GM21360 (cell line): ENCODE data around the gene EIPR1.
"Not testable (repeated sequence)": the region's sequence is repeated elsewhere in the genome, so short reads cannot be mapped to it uniquely, and the experiment has no call there.

Source experiments
- ATAC-seq: cut with Tn5 transposase; IDR thresholded peaks from one replicate; pipeline ENCODE4 v1.9.1; 2021; ENCODE audit warnings: mild to moderate bottlenecking, moderate library complexity; ENCODE audit not compliant: unreplicated experiment

EIPR1 gene

DNA sequence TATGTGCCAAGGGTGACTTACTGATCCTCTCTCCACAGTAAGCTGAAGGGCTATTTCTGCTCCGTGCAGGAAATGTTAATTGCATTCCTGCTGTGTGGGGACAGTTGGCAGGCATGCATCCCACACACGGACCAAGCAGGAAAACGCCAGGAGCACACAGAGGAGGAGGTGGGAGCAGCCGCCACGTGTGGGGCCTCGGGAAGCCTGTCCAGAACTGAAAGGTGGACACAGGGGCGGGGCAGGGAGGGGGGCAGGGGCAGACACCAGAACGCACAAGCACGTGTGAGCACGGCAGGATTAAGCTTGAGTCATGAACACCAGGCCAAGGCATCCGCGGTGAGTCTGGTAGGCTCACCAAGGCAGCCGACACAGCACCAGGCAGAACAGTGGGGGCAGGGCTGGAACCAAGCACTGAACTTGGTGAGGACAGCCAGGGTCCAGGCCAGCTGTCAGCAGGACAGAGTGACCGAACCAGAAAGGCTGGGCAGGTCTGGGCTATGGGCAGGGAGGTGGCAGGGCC, 177.1 kb downstream of the EIPR1 start:
- ATAC-seq, result no peak

DNA sequence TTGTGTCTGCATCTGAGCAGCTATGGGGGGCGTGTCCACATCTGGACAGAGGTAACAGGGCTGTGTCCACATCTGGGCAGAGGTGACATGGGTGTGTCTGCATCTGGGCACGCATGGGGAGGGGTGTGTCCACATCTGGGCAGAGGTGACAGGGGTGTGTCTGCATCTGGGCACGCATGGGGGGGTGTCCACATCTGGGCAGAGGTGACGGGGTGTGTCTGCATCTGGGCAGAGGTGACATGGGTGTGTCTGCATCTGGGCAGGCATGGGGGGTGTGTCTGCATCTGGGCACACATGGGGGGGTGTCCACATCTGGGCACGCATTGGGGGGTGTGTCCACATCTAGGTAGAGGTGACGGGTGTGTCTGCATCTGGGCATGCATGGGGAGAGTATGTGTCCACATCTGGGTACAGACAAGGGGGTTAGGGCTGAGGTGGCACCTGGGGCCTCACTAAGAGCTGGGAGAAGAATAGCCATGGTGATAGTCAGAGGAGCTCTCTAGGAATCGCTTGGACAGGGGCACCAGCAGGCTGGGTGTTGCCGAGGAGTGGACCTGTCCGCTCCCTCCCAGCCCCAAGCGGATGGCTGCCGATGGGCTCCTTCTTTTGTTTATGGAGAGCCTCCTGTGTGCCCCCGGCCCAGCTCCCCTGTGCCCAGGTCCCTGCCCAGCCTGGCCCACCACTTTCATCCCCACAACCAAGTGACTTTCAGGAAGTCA, 177.8 kb downstream of the EIPR1 start:
- no peak for ATAC-seq

DNA sequence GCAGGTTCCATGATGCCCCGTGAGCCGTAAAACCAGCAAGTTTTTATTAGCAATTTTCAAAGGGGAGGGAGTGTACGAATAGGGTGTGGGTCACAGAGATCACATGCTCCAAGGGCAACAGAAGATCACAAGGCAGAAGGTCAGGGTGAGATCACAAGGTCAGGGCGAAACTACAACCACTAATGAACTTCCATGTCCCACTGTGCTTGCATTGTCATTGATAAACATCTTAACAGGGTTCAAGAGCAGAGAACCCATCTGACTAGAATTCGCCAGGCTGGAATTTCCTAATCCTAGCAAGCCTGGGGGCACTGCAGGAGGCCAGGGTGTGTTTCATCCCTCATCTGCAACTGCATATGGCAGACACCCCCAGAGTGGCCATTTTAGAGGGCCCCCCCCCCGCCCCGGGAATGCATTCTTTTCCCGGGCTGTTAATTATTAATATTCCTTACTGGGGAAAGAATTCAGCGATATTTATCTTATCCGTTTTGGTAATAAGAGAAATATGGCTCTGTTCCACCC, 178.9 kb downstream of the EIPR1 start:
- ATAC-seq, result not testable (repeated sequence)

- ATAC-seq, result no peak
Measured at GRCh38 chr2:3198119-3198518, 179.5 kb downstream of the EIPR1 start.

GRCh38 chr2:3197308-3197707, 180.3 kb downstream of the EIPR1 start:
- no peak for ATAC-seq

DNA sequence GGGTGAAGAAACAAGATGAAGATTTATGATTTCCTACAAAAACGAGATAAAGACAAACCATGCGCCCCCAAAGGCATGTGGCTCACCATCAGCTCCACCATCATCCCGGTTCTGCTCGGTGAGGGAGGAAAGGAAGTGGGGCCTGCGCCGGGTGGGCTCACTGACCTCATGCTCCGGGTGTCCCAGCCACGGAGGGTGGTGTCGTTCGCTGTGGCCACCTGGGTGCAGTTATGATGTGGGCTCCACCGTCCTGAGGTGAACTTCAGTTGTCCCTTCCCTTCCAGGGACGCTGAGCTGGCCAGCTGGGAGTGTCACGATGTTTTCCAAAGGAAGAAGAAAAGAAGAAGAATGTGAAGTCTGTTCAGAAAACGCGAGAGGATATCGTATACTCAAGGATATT, 180.9 kb downstream of the EIPR1 start:
- ATAC-seq, result no peak

DNA sequence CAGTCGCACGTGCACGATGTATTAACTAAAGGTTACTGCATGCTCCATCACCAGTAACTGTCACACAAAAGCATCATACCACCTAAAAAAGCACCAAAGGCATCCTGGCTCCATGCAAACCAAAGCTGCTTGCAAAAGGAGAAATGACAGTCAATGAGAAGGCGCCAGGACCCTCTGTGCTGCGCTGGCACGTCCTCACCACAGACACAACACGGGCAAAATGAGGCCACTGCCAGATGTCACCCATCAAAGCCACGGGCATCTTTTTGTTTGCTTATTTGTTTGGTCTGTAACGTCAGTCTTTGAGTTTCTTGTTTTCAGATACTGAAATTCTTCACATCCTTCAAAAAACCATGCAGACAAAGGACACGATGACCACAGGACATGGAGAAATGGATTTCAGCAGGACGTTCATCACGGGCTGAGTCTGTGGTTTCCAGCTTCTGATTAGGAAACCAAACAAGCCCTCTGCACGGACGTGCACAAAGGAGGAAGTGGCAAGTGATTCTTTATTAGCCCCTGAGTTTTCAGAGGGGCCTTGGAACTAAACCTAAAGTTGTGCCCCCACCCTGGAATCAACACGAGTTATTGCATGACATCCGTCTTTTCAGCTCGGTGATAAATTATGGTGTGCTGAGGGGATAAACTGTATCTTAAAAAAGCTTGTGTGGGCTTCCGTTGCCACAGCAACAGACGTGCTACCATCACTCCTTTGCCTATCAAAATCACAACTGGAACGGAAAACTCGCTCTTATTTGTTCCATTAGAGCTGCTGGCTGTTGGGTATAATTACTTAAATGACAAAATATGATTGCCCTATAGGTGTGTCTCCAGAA, 181.8 kb downstream of the EIPR1 start:
- no peak for ATAC-seq

DNA sequence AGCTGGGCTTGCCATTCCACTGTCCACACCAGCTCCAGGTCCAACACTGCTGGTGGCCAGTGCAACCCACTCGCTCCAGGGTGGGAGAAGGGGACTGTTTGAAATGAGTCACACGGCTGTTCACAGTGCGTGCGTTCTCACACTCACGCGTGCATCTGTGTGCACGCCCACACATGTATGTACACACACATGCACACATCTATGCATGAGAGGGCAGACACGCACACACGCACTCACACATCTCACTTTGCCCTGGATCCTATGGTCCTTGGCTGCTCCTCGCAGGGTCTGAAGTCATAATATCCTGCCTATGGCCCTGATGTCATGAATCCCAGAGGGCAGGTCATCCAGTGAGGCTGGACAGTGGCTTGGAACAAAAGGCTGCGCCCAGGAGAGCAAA, 182.8 kb downstream of the EIPR1 start:
- no peak for ATAC-seq

- no peak for ATAC-seq
Measured at GRCh38 chr2:3193443-3194330, 183.9 kb downstream of the EIPR1 start.

- ATAC-seq, result no peak
Measured at GRCh38 chr2:3192920-3193319, 184.7 kb downstream of the EIPR1 start.

- ATAC-seq, result no peak
Measured at GRCh38 chr2:3192281-3192818, 185.3 kb downstream of the EIPR1 start.

- ATAC-seq, result no peak
Measured at GRCh38 chr2:3189961-3190360, 187.7 kb downstream of the EIPR1 start.

DNA sequence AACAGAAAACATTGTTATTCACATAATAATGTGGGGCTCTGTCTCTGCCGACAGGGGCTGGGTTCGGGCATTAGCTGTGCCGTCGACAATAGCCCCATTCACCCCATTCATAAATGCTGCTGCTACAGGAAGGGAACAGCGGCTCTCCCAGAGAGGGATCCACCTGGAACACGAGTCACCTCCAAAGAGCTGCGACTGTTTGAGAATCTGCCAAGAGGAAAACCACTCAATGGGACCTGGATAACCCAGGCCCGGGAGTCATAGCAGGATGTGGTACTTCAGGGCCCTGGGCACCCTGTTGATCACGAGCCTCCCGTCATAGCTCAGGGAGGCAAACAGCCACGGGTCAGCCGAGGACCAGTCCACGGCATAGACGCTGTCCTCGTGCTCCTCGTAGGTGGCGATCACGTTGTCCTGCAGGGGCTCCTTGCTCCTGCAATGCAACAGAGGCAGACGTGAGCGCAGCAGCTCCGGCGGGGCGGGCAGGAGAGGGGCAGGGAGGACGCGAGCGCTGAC, 188.5 kb downstream of the EIPR1 start:
- ATAC-seq, result no peak

DNA sequence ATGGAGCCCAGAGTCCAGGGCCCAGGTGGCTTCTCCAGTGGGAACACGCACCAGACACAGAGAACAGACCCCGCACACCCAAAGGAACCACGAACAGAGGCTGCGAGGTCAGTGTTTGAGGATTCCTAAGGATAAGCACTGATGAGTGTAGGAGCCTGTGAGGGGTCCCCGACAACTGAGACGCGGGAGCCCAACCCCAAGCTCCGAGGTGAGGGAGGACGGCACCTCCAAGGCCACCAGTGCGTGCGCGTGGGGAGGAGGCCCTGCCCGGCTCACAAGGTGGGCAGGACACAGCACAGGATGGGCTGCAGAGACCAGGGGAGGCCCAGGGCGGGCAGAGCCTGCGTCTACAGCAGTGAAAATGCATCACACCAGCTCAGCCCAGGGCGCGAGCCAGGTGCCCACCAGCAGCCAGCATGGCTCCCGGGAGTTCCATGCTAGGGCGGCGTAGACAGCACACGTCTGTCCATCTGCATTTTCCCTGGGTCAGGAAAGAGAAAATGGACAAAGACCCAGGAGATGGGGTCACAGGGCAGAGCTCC, 189.1 kb downstream of the EIPR1 start:
- ATAC-seq, result no peak

DNA sequence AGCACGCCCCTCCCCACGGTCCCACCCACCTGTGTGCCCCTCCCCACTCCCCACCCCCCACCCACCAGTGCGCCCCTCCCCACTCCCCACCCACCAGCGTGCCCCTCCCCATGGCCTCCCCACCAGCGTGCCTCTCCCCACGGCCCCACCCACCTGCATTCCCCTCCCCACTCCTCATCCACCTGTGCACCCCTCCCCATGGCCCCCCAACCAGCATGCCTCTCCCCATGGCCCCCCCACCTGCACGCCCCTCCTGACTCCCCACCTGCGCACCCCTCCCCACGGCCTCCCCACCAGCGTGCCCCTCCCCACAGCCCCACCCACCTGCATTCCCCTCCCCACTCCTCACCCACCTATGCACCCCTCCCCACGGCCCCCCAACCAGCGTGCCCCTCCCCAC, 190.2 kb downstream of the EIPR1 start:
- no peak for ATAC-seq

DNA sequence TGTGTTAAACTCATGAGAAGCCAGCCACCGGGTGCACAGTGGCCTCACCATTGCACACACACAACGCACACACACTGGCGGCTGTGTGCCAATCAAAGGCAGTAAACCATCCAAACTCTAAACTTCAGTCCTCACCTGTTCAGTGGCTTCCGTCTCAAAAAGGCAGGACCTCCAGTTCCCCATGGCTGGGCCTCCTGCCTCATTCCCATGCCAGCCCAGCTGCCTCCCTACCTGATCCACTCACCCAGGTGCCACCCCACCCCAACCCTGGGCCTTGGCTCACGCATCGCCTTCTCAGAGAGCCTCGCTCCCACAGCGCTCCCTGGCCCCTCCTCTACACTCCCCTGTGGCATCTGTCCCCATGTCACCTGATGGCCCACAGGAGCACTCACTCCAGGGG, 190.9 kb downstream of the EIPR1 start:
- no peak for ATAC-seq

GRCh38 chr2:3185910-3186309, 191.7 kb downstream of the EIPR1 start:
- ATAC-seq, result no peak

DNA sequence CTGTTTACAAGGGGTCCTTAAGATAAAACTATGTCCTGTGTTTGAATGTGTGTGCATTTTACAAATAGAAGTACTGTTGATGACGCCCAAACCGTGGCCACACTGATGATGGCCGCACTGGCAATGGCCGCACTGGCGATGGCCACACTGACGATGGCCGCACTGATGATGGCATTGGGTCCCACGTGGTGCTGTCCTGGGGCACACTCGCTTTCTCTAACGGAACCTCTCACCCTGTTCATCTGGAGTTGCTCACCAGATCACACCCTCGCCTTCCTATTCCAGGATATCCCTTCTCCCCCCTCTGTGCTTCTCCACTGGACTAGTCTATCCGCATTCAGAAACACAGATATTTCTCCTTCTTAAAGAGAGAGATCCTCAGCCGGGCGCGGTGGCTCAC, 192.4 kb downstream of the EIPR1 start:
- ATAC-seq, result no peak

- no peak for ATAC-seq
Measured at GRCh38 chr2:3184167-3184566, 193.5 kb downstream of the EIPR1 start.

- ATAC-seq, result no peak
Measured at GRCh38 chr2:3183766-3184165, 193.9 kb downstream of the EIPR1 start.
